ENCODE results near the gene HSD17B8.

Gene HSD17B8

DNA sequence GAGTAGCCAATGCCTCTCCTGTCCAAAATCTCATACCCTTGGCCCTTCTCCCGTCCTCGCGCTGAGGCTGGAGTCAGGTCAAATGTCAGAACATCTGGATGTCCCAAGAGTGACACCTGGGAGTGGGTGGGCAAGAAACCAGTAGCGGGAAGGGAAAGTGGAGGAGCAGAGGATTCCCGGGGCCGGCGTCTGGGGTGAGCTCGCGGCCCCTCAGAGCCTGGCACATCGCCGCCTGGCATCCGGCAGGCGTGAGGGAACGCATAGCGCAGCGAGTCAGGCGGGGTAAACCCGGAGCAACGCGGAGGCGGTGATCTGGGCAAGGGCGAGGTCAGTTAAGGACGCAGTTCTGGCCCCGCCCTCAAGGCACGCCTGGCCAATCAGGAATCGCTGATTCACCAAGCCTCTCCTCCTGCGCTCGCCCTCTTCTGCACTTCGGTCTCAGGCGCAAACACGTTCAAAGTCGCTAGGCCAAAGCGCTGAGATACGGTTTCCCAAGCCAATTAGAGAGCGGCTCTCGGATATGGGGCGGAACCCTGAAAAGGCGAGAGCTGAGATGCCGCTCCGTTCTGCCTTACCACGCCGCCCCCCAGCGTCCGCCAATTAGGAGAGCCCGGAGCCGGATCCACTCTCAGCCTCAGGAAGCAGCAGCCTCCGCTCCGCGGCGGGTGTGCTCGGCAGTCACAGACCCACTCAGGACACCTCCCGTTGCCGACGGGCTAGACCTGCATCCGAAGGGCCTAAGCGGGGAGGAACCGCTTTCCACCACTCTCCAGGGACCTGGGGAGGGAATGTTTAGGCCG, 44.7 kb downstream of the HSD17B8 start:
- DNase-seq: peak; percentile 100

DNA sequence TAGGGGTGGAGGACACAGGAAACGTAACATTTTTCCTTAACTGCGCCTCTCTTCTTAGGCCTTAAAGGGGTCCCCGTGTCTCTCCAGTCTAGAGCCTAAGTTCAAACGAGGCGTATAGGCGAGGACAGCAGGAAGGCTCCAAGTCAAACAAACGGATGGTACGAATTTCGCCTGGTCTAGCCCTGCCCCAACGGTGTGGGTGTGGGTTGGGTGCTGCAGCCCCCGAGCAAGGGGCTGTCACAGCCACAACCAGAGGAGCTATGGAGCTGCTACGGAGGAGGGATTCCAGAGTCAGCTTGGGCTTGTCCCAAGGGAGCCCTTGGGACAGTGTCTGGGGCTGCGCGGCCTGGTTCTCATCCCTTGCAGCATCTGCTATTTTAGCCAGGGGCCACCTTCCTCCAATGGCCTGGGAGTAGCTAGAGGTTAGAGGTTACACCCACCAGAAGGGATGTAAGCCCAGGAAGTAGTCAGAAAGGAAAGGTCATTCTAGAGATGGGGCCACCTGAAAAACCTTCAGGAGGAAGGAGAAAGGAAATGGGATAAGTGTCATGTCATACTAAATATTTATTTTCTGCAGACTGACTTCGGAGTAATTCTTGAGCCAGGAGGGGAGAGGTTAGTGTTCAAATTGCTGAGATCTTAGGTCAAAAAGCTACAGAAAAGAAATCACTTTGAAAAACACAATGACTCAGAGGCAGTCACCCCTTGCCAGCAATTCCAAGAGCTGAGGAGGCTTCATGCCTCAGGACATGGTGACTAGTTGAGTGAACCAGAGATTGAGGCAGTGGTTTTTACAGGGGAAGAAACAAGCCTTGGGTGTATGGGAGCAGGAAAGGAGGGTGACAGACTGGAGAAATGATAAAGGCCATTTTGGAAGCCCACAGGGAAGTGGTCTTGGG, 45.5 kb downstream of the HSD17B8 start:
- no peak for DNase-seq

DNA sequence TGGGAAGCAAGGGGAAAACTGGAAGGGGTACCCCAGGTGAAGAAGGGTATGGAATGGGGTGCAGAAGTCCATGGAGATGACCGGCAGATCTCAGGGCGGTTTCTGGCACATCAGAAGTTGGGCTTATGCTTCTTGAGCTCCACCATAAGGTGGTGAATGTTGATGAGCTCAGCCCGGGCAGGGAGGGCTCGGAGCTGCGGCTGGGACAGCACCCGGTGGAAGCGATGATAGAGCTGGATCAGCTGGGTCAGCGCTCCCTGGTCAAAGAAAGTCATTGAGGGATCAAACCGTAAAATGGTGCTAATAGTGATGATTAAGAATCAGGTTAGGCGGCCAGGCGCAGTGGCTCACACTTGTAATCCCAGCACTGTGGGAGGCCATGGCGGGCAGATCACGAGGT, 46.3 kb downstream of the HSD17B8 start:
- DNase-seq: no peak

DNA sequence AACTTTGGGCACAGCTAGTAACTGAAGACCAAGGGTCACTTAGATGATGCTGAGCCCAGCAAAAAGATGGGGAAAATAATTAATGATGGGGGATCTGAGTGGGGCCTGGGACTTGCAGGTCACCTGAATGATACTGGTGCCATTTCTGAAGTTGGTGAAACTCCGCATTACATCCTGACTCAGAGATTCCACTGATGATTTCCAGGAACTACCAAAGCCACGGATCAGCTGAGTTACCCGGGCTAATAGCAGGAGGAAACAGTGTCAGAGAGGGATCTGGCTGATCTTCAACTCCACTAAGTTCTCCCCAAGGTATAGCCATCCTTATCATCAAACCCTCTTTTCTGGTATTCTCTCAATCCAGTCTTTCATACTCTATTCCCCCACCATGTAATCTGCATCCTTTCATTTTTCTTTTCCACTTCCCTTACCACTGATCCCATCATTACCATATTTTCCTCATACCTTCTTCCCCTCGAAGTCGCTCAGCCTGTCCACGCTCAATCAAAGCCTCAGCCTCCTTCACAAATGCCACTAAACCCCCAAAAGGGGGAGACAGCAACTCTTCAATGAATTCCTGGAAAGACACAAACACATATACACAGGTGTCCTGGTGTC, 47.0 kb downstream of the HSD17B8 start:
- peak; percentile 42 for DNase-seq

DNA sequence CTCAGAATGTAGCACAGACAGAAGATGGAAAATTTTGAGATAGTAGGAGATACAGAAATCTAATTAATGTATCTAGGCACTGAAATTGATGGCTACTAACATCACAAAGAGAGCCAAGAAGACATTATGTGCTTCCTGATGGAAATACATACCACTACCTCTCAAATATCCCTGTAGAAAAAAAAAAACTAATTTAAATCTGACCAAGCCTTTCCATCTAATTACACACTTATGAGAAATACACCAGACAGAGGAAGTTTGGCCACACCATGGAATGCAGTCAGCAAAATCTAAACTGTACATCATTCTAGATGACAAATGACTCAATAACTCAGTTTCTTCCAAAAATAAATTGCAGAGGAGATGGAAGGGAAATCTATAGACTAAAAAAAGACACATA, 48.3 kb downstream of the HSD17B8 start:
- DNase-seq: no peak

DNA sequence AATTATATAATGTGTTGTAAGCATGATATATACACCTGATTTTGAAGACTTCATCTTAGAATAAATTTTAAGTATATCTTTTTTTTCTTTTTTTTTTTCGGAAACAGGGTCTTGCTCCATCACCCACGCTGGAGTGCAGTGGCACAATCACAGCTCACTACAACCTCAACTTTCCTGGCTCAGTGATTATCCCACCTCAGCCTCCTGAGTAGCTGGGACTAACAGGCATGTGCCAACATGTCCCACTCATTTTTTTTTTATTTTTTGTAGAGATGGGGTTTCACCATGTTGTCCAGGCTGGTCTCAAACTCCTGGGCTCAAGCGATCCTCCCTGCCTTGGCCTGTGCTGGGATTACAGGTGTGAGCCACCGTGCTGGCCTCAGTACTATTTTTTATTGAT, 50.1 kb downstream of the HSD17B8 start:
- no peak for DNase-seq

Measured in hematopoietic multipotent progenitor cell treated with erythropoietin and hydrocortisone succinate and interleukin-3 and kit ligand, for 8 days (in vitro differentiated cells).